HuH-7 (cell line): ENCODE data around the gene DNAAF9.
A peak's percentile ranks its signal among the peaks of the same experiment; 100 is the strongest.

Source experiments
- DNase-seq: peaks from one replicate; pipeline ENCODE4 v3.0.0; 2011; ENCODE audit warnings: low spot score

The DNAAF9 gene

DNA sequence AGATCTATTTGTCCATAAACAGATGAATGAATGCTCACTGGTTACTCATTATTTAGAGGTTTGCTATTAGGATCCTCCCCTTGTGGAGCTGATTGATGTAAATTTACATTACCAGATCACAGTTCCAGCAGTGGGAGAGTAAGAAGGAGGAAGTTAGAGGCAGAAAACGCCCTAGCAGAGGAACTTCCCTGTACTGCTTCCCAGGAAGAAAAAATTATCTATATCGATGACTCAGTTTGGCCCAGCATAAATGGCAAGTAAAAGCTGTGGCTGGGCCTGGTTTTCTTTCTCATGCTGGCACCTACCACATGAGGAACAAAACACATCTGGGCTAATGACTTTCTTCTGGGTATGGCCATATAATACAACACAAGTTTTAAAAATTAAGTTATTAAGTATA is 35.7 kb downstream of the DNAAF9 start:
- no peak for DNase-seq

- no peak for DNase-seq
These were observed 40.4 kb downstream of the DNAAF9 start for GRCh38 chr20:3367089-3367488.

- DNase-seq: no peak
These were observed 43.0 kb downstream of the DNAAF9 start for GRCh38 chr20:3364323-3365013.

- no peak for DNase-seq
These were observed 46.7 kb downstream of the DNAAF9 start for GRCh38 chr20:3360752-3361151.

- peak; percentile 27 for DNase-seq
These were observed 48.7 kb downstream of the DNAAF9 start for GRCh38 chr20:3358676-3359340.
